Kidney (tissue), 14 donors: Measurements from ENCODE around the gene TFDP1. TPM values are rescaled to one million over a fixed set of nuclear protein-coding genes. Genes with fewer than 3 reads are reported as not detected.
A peak's percentile ranks its signal among the peaks of the same experiment; 100 is the strongest.

Experiments used
- DNase-seq, 5 donors: peaks; one replicate each; pipeline ENCODE4 v3.0.0-alpha.2; 2013 to 2020
- FAIRE-seq: peaks from 2 replicates; lab custom pipeline; 2012; peaks lifted over from hg19 to GRCh38; lab: Jason Lieb, UNC
- H3K27ac ChIP-seq, 2 donors: one replicate each; pipeline ENCODE4 v1.7.0; 2013; ENCODE audit warnings: low read depth in 2 of 2, low read length in 2 of 2, inconsistent platforms in 1 of 2
- H3K27me3 ChIP-seq: one replicate; pipeline ENCODE4 v1.7.1; 2013; ENCODE audit warnings: low read length, inconsistent platforms; ENCODE audit not compliant: control insufficient read depth, insufficient read depth
- H3K36me3 ChIP-seq, 3 donors: one replicate each; pipeline versions ENCODE4 v1.7.0 to v1.7.1; 2013; ENCODE audit warnings: low read length in 3 of 3, control low read depth in 1 of 3, inconsistent platforms in 1 of 3; ENCODE audit not compliant: insufficient read depth in 3 of 3, control insufficient read depth in 2 of 3
- H3K4me1 ChIP-seq, 3 donors: one replicate each; pipeline versions ENCODE4 v1.7.0 to v1.7.1; 2013; ENCODE audit warnings: low read length in 3 of 3, inconsistent platforms in 1 of 3, low read depth in 1 of 3; ENCODE audit not compliant: control insufficient read depth in 2 of 3, insufficient read depth in 2 of 3
- H3K4me3 ChIP-seq, 3 donors: one replicate each; pipeline versions ENCODE4 v1.7.0 to v1.8.1; 2013; ENCODE audit warnings: low read length in 3 of 3, control low read depth in 1 of 3, inconsistent platforms in 1 of 3
- H3K9ac ChIP-seq, 3 donors: one replicate each; pipeline versions ENCODE4 v1.7.0 to v1.7.1; 2013; ENCODE audit warnings: low read length in 3 of 3, control low read depth in 1 of 3, inconsistent platforms in 1 of 3
- H3K9me3 ChIP-seq, 3 donors: one replicate each; pipeline versions ENCODE4 v1.7.0 to v1.7.1; 2013; ENCODE audit warnings: low read length in 3 of 3, control low read depth in 1 of 3, inconsistent platforms in 1 of 3; ENCODE audit not compliant: control insufficient read depth in 2 of 3, insufficient read depth in 1 of 3
- CTCF ChIP-seq: IDR thresholded peaks from 3 replicates; pipeline ENCODE4 v1.5.1; 2012; ENCODE audit warnings: mild to moderate bottlenecking, moderate library complexity, borderline replicate concordance; ENCODE audit not compliant: insufficient read depth; ENCODE audit errors: extremely low read depth
- intact Hi-C: fragments of 100-400 bp; cut with DNase I; formaldehyde crosslinking; loops from one replicate; pipeline ENCODE4 v1.11.1; 2022
- polyA plus RNA-seq: library from polyadenylated mRNA; stranded (reverse); fragments of 350-450 nt; fragmentation: Illumina TruSeq; extraction: RNeasy Lipid Tissue Mini Kit (QIAGEN cat#74804); gene quantifications from one replicate; pipeline ENCODE4 v1.2.3, GENCODE V29; 2014; ENCODE audit warnings: low read depth, low replicate concordance; ENCODE audit not compliant: insufficient read depth
- total RNA-seq: library from RNA; stranded (reverse); fragmentation: NEBNext Ultra II Directional; extraction: Animal tissue kit (Norgen Biotek cat#: 25700); gene quantifications from one replicate; pipeline ENCODE4 v1.2.1, GENCODE V29; 2021
- donor health status: control.
- donor health status: control.
- donor health status: control.
- donor health status: control.
- donor health status: control.
- donor health status: DM: yes; HTN: yes; CAD: no.
- donor health status: Normal renal cell carcinoma (clear cell type).

TFDP1 gene
- total and polyA plus RNA-seq, 2 donors from 2014 or later, result 33.8 to 46.9 TPM

- no peaks in the 10 kb centered on the region for H3K27me3 ChIP-seq
- H3K36me3 ChIP-seq, result peaks cover 2 to 51% (median 25%) of the 10 kb centered on the region in 3 donors
- FAIRE-seq (no peak), DNase-seq (peak in 1 of 5 donors; percentile 53)
- no peak overlapping the region for H3K4me3 ChIP-seq
- TF ChIP-seq CTCF, result no peak
- intact Hi-C loops, result no loop called here
- H3K9me3 ChIP-seq, result no peaks in the 10 kb centered on the region
- no peaks in the 10 kb centered on the region for H3K4me1 ChIP-seq
- H3K9ac ChIP-seq, result no peak overlapping the region
- no peak overlapping the region for H3K27ac ChIP-seq
Observed at GRCh38 chr13:113636266-113636963, 51.9 kb downstream of the TFDP1 start.

- peaks cover 2 to 47% (median 22%) of the 10 kb centered on the region in 3 donors for H3K36me3 ChIP-seq
- no peaks in the 10 kb centered on the region for H3K9me3 ChIP-seq
- no peak overlapping the region for H3K27ac ChIP-seq
- no peaks in the 10 kb centered on the region for H3K4me1 ChIP-seq
- TF ChIP-seq CTCF, result no peak
- H3K27me3 ChIP-seq, result no peaks in the 10 kb centered on the region
- FAIRE-seq (no peak), DNase-seq (peak in 2 of 5 donors; percentile 18 to 33)
- H3K4me3 ChIP-seq, result no peak overlapping the region
- no peak overlapping the region for H3K9ac ChIP-seq
- intact Hi-C loops, result no loop called here
Observed at GRCh38 chr13:113637262-113638160, 53.0 kb downstream of the TFDP1 start.

GRCh38 chr13:113638173-113638746, 53.7 kb downstream of the TFDP1 start:
- Histone ChIP-seq H3K36me3 (peaks cover 2 to 47% (median 22%) of the 10 kb centered on the region in 3 donors), H3K4me1 (no peaks in the 10 kb centered on the region), H3K9me3 (no peaks in the 10 kb centered on the region), H3K27ac (no peak overlapping the region), H3K4me3 (no peak overlapping the region), H3K9ac (no peak overlapping the region), H3K27me3 (no peaks in the 10 kb centered on the region)
- peak in 2 of 5 donors; percentile 18 to 37 for DNase-seq
- TF ChIP-seq CTCF, result no peak
- intact Hi-C loops, result no loop called here
- FAIRE-seq, result no peak
